AG09309 (cell line): ENCODE measurements around the gene BICC1.

ENCODE experiments used
- DNase-seq: peaks from one replicate; pipeline ENCODE4 v3.0.0-alpha.2; 2010; ENCODE audit warnings: low read depth
- H3K4me3 ChIP-seq: 2 replicates; pipeline ENCODE4 v1.5.1; 2011; ENCODE audit warnings: mild to moderate bottlenecking, low read depth, low read length, moderate library complexity; ENCODE audit not compliant: control insufficient read depth
- TF ChIP-seq, protein P1 (sequence below): IDR thresholded peaks from 2 replicates; pipeline ENCODE4 v1.5.1; 2011; ENCODE audit warnings: mild to moderate bottlenecking, low read depth, low read length, inconsistent platforms; ENCODE audit not compliant: insufficient read depth, control insufficient read depth; ENCODE audit errors: missing control alignments

The BICC1 gene

DNA sequence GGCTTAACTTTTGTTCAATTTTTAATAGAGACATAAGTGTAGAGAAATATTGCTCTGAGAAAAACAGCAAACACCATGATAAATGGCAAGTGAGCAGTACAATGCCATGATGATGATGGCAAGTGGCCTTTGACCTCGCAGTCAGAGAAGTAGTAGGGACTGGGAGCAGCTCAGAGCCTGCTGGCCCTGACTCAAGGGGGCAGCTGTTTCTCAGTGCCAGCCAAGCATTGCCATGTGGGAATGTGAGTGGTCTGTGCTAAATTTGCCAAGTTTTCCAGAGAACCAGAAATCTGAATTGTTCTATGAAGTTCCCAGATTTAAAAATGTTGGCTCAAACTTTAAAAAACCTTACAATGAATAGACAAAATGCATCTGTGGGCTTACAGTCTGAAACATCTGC, 187.9 kb downstream of the BICC1 start:
- TF ChIP-seq, protein P1, sequence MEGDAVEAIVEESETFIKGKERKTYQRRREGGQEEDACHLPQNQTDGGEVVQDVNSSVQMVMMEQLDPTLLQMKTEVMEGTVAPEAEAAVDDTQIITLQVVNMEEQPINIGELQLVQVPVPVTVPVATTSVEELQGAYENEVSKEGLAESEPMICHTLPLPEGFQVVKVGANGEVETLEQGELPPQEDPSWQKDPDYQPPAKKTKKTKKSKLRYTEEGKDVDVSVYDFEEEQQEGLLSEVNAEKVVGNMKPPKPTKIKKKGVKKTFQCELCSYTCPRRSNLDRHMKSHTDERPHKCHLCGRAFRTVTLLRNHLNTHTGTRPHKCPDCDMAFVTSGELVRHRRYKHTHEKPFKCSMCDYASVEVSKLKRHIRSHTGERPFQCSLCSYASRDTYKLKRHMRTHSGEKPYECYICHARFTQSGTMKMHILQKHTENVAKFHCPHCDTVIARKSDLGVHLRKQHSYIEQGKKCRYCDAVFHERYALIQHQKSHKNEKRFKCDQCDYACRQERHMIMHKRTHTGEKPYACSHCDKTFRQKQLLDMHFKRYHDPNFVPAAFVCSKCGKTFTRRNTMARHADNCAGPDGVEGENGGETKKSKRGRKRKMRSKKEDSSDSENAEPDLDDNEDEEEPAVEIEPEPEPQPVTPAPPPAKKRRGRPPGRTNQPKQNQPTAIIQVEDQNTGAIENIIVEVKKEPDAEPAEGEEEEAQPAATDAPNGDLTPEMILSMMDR: no peak
- no peak overlapping the region for H3K4me3 ChIP-seq
- DNase-seq: no peak

DNA sequence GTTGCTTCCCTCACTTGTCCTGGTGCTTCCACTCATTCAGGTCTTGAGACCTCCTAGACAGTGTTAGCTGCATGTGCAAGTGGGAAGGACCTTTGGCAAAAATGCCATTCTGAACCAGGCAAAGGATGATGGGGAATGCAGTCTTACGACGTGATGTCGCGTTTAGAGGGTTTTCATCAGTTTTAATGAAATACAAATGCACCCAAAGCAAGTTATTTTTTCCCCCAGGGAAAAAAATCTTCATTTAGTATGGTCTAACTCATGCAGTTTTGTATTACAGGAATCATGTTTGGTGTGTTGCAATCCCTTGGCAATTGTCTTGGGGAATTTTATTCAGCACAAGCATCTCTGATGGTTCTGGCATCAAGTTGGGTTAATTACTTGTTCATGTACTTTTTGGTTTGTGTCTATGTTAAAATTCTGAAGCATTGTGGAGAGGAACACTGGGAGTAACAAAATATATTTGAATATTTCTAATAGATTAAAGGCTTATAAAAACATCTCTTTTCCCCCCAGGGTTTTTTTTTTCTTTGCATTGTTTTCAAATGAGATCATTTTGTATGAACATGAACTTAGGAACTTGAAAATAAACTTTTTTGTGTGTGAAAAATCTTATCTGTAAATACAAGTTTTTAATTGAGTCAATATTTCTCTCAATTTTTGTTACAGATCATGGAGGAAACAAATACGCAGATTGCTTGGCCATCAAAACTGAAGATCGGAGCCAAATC, 188.9 kb downstream of the BICC1 start:
- TF ChIP-seq, protein P1: no peak
- DNase-seq: peak; percentile 91
- no peak overlapping the region for H3K4me3 ChIP-seq

DNA sequence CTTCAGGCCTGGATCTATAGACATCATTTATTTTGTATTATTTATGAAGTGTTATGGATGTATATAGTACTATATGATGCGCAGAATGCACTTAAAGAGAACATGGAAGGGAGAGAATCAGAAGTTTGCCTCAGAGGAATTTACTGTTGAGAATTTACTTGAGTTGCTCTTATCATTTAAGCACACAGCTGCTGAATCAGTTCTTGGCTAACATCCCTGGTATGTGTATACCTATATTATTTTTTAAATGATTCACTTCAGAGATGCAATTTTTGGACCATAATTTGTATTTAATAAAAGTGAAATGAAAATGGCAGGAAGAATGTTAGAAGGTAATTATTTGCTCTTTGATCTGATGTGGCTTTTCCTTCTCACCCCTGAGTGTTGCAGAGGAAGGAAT, 191.6 kb downstream of the BICC1 start:
- H3K4me3 ChIP-seq: no peak overlapping the region
- TF ChIP-seq, protein P1: no peak
- DNase-seq: no peak

DNA sequence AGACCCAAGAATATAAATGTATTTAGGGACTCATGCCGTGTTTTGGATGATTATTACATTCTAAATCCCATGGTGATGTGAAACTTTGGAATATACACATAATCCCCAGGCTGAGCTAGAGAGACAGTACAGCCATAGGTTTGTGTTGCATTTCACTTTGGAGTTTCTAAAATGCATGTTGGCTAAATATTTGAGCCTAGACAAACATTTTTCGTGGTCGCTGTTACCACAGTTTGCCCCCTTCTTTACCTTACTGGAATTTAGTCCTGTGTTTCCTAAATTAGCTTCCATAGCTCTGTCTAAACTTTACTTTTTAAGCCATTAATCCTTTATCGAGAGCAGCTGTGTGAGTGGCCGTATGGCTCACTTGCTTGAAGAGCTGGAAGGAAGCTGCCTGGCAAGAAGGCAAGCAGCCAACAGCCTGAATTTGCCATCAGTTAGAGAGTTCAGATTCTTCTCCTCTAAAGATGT, 192.0 kb downstream of the BICC1 start:
- TF ChIP-seq, protein P1: no peak
- H3K4me3 ChIP-seq: no peak overlapping the region
- no peak for DNase-seq

DNA sequence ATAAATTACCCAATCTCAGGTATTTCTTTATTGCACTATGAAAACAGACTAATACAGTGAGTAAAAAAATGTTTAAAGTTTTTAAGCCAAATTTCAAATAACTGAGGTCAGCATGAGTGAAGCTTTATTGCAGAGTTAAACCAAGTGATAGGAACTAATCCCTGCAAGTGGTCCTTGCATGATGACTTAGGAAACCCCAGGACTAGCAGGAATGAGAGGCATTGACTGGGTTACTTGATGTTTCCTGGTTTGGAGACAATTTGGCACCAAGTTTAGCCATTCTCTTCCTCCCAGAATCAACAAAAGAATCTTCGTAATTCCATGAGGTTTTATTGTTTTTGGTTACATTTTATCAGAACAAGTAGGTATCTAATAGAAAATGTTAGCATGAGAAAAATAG, 194.2 kb downstream of the BICC1 start:
- DNase-seq: no peak
- no peak overlapping the region for H3K4me3 ChIP-seq
- TF ChIP-seq, protein P1: no peak

DNA sequence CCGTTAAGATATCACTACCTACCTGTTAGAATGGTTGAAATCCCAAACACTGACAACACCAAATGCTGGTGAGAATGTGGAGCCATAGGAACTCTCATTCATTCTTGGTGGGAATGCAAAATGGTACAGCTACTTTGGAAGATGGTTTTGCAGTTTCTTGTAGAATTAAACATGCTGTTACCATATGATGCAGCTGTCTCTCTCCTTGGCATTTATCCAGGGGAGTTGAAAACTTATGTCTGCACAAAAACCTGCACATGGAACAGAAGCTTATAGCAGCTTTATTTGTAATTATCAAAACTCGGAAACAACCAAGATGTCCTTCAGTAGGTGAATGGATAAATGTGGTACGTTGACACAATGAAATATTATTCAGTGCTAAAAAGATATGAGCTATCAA, 199.5 kb downstream of the BICC1 start:
- H3K4me3 ChIP-seq: no peak overlapping the region
- TF ChIP-seq, protein P1: no peak
- DNase-seq: no peak
